H9 (cell line): ENCODE measurements around the gene TBC1D9B. TPM values are rescaled to one million over a fixed set of nuclear protein-coding genes. Genes with fewer than 3 reads are reported as not detected.

Experiments
- DNase-seq: peaks from one replicate; pipeline ENCODE4 v3.0.0-alpha.2; 2017
- H2AFZ ChIP-seq: one replicate; pipeline ENCODE4 v1.6.1; 2013; ENCODE audit warnings: mild to moderate bottlenecking, low read length, control low read depth, moderate library complexity
- H2AK5ac ChIP-seq: 2 replicates; pipeline ENCODE4 v1.6.1; 2013; ENCODE audit warnings: low read length, control low read depth, mixed read lengths; ENCODE audit not compliant: insufficient read length
- H2BK120ac ChIP-seq: one replicate; pipeline ENCODE4 v1.6.1; 2013; ENCODE audit warnings: low read depth, mild to moderate bottlenecking, low read length, control low read depth, inconsistent platforms; ENCODE audit not compliant: poor library complexity, severe bottlenecking
- H2BK12ac ChIP-seq: 2 replicates; pipeline ENCODE4 v1.6.1; 2013; ENCODE audit warnings: low read length, control low read depth, mixed read lengths, low read depth; ENCODE audit not compliant: insufficient read length
- H2BK15ac ChIP-seq: 2 replicates; pipeline ENCODE4 v1.6.1; 2013; ENCODE audit warnings: low read depth, low read length, control low read depth
- H2BK20ac ChIP-seq: one replicate; pipeline ENCODE4 v1.6.1; 2013; ENCODE audit warnings: low read depth, mild to moderate bottlenecking, low read length, control low read depth, inconsistent platforms; ENCODE audit not compliant: poor library complexity, severe bottlenecking
- H2BK5ac ChIP-seq: 2 replicates; pipeline ENCODE4 v1.6.1; 2013; ENCODE audit warnings: low read length, control low read depth, mixed read lengths; ENCODE audit not compliant: insufficient read length
- H3K14ac ChIP-seq: 2 replicates; pipeline ENCODE4 v1.6.1; 2013; ENCODE audit warnings: low read length, control low read depth; ENCODE audit not compliant: insufficient read depth
- H3K18ac ChIP-seq: 2 replicates; pipeline ENCODE4 v1.6.1; 2013; ENCODE audit warnings: low read depth, mild to moderate bottlenecking, mixed read lengths, low read length, control low read depth; ENCODE audit not compliant: insufficient read length
- H3K23ac ChIP-seq: 2 replicates; pipeline ENCODE4 v1.6.1; 2013; ENCODE audit warnings: low read length, control low read depth, mixed read lengths, low read depth; ENCODE audit not compliant: insufficient read length
- H3K23me2 ChIP-seq: 2 replicates; pipeline ENCODE4 v1.6.1; 2013; ENCODE audit warnings: low read depth, mild to moderate bottlenecking, mixed read lengths, low read length, control low read depth; ENCODE audit not compliant: insufficient read length, poor library complexity, severe bottlenecking
- H3K27ac ChIP-seq: 2 replicates; pipeline ENCODE4 v1.5.1; 2013; ENCODE audit warnings: low read length, control low read depth, mixed read lengths, low read depth; ENCODE audit not compliant: insufficient read length
- H3K27me3 ChIP-seq: 2 replicates; pipeline ENCODE4 v1.6.1; 2013; ENCODE audit warnings: low read length, control low read depth, inconsistent platforms; ENCODE audit not compliant: insufficient read depth
- H3K4ac ChIP-seq: 2 replicates; pipeline ENCODE4 v1.6.1; 2013; ENCODE audit warnings: low read depth, mild to moderate bottlenecking, control low read depth, inconsistent platforms, low read length, moderate library complexity
- H3K4me1 ChIP-seq: 2 replicates; pipeline ENCODE4 v1.6.1; 2013; ENCODE audit warnings: low read length, control low read depth, inconsistent platforms; ENCODE audit not compliant: insufficient read depth
- H3K4me2 ChIP-seq: 2 replicates; pipeline ENCODE4 v1.6.1; 2013; ENCODE audit warnings: low read length, control low read depth, mixed read lengths; ENCODE audit not compliant: insufficient read length, insufficient read depth
- H3K56ac ChIP-seq: 2 replicates; pipeline ENCODE4 v1.6.1; 2013; ENCODE audit warnings: low read depth, mild to moderate bottlenecking, mixed read lengths, low read length, control low read depth; ENCODE audit not compliant: insufficient read length
- H3K79me1 ChIP-seq: 2 replicates; pipeline ENCODE4 v1.6.1; 2013; ENCODE audit warnings: low read depth, mild to moderate bottlenecking, moderate library complexity, low read length, control low read depth, inconsistent platforms; ENCODE audit not compliant: insufficient read depth, poor library complexity, severe bottlenecking
- H3K79me2 ChIP-seq: 2 replicates; pipeline ENCODE4 v1.6.1; 2013; ENCODE audit warnings: low read length, control low read depth, inconsistent platforms; ENCODE audit not compliant: insufficient read depth
- H3K9ac ChIP-seq: 2 replicates; pipeline ENCODE4 v1.6.1; 2013; ENCODE audit warnings: low read length, control low read depth, mixed read lengths; ENCODE audit not compliant: insufficient read length; ENCODE audit errors: extremely low read depth
- H3K9me3 ChIP-seq: one replicate; pipeline ENCODE4 v1.6.1; 2013; ENCODE audit warnings: low read depth, low read length, inconsistent platforms; ENCODE audit not compliant: control insufficient read depth
- H3T11ph ChIP-seq: one replicate; pipeline ENCODE4 v1.6.1; 2013; ENCODE audit warnings: mild to moderate bottlenecking, low read length, control low read depth, inconsistent platforms
- H4K20me1 ChIP-seq: one replicate; pipeline ENCODE4 v1.6.1; 2013; ENCODE audit not compliant: control insufficient read depth, insufficient read length, insufficient read depth
- H4K5ac ChIP-seq: 2 replicates; pipeline ENCODE4 v1.6.1; 2013; ENCODE audit warnings: low read depth, mild to moderate bottlenecking, mixed read lengths, low read length, control low read depth; ENCODE audit not compliant: insufficient read length
- H4K8ac ChIP-seq: replicated peaks from 2 replicates; pipeline ENCODE4 v1.6.1; 2013; ENCODE audit warnings: low read length, control low read depth, mixed read lengths, low read depth; ENCODE audit not compliant: insufficient read length
- H4K91ac ChIP-seq: 2 replicates; pipeline ENCODE4 v1.6.1; 2013; ENCODE audit warnings: low read depth, mild to moderate bottlenecking, moderate library complexity, mixed read lengths, low read length, control low read depth; ENCODE audit not compliant: insufficient read length
- H3K27ac Mint-ChIP-seq, 3 experiments: 2 replicates in 2 of 3; 3 replicates in 1 of 3; pipeline ENCODE4 v1.8.0; 2020 to 2021; ENCODE audit warnings: mixed read lengths in 3 of 3, mild to moderate bottlenecking in 1 of 3, moderate library complexity in 1 of 3
- H3K27me3 Mint-ChIP-seq: 2 replicates; pipeline ENCODE4 v1.8.0; 2021; ENCODE audit warnings: low read depth, mild to moderate bottlenecking, moderate library complexity, mixed read lengths
- H3K36me3 Mint-ChIP-seq, 3 experiments: 2 replicates in 2 of 3; 3 replicates in 1 of 3; pipeline ENCODE4 v1.8.0; 2020 to 2021; ENCODE audit warnings: low read depth in 3 of 3, mixed read lengths in 3 of 3; ENCODE audit not compliant: insufficient read depth in 1 of 3
- H3K4me1 Mint-ChIP-seq, 2 experiments: 2 replicates each; pipeline ENCODE4 v1.8.0; 2020; ENCODE audit warnings: mixed read lengths in 2 of 2
- H3K4me3 Mint-ChIP-seq, 2 experiments: 2 replicates in 1 of 2; 3 replicates in 1 of 2; pipeline ENCODE4 v1.8.0; 2020 to 2021; ENCODE audit warnings: mild to moderate bottlenecking in 2 of 2, mixed read lengths in 2 of 2, moderate library complexity in 1 of 2
- H3K9me3 Mint-ChIP-seq, 2 experiments: 2 replicates in 1 of 2; 3 replicates in 1 of 2; pipeline ENCODE4 v1.8.0; 2020; ENCODE audit warnings: mild to moderate bottlenecking in 2 of 2, mixed read lengths in 2 of 2, moderate library complexity in 1 of 2
- WGBS: extraction: QIAGEN DNeasy Blood & Tissue Kit; methylation state at CpG from one replicate; pipeline ENCODE4 v1.1.7; 2013; ENCODE audit warnings: missing lambda C conversion rate, low lambda C conversion rate, mixed read lengths; ENCODE audit not compliant: insufficient read length; ENCODE audit errors: extremely low coverage; 5-methylcytosine and 5-hydroxymethylcytosine counted together
- total RNA-seq: library from RNA; stranded (reverse); gene quantifications from 2 replicates; pipeline ENCODE4 v1.2.1, GENCODE V29; 2021
- TF ChIP-seq, protein P1 (sequence below): fragments of 200-600 bp; sonication (generic); conservative IDR thresholded peaks from 3 replicates; pipeline ENCODE4 v1.8.0; 2021; ENCODE audit warnings: antibody characterized with exemption, mild to moderate bottlenecking

The TBC1D9B gene
- total RNA-seq, 1 experiment from 2014 or later, result 62.1 TPM

- Mint-ChIP-seq H3K4me3 (no peak overlapping the region), H3K27me3 (peaks cover 1% of the 10 kb centered on the region; the same call in 1 of the 2 replicates), H3K4me1 (no peaks in the 10 kb centered on the region), H3K9me3 (no peaks in the 10 kb centered on the region), H3K36me3 (peaks cover 8 to 37% (median 28%) of the 10 kb centered on the region in 3 experiments), H3K27ac (no peak overlapping the region)
- Histone ChIP-seq H4K8ac (no peak overlapping the region), H2BK120ac (no peak overlapping the region), H2BK12ac (no peak overlapping the region), H3K4me2 (no peak overlapping the region), H3K9ac (no peak overlapping the region), H3K4me1 (no peaks in the 10 kb centered on the region), H3K56ac (no peak overlapping the region), H3K79me1 (no peaks in the 10 kb centered on the region), H3K27ac (no peak overlapping the region), H3K23me2 (no peaks in the 10 kb centered on the region), H3K27me3 (no peaks in the 10 kb centered on the region), H2BK15ac (no peak overlapping the region), H2AK5ac (no peak overlapping the region), H3K23ac (no peak overlapping the region), H3K18ac (no peak overlapping the region), H2AFZ (no peak overlapping the region), H2BK20ac (no peak overlapping the region), H3K4ac (no peak overlapping the region), H3K79me2 (no peaks in the 10 kb centered on the region), H4K5ac (no peak overlapping the region), H3T11ph (no peak overlapping the region), H3K14ac (no peak overlapping the region), H3K9me3 (no peaks in the 10 kb centered on the region), H4K20me1 (no peaks in the 10 kb centered on the region), H2BK5ac (no peak overlapping the region), H4K91ac (no peak overlapping the region)
- no peak for DNase-seq
- TF ChIP-seq, protein P1, sequence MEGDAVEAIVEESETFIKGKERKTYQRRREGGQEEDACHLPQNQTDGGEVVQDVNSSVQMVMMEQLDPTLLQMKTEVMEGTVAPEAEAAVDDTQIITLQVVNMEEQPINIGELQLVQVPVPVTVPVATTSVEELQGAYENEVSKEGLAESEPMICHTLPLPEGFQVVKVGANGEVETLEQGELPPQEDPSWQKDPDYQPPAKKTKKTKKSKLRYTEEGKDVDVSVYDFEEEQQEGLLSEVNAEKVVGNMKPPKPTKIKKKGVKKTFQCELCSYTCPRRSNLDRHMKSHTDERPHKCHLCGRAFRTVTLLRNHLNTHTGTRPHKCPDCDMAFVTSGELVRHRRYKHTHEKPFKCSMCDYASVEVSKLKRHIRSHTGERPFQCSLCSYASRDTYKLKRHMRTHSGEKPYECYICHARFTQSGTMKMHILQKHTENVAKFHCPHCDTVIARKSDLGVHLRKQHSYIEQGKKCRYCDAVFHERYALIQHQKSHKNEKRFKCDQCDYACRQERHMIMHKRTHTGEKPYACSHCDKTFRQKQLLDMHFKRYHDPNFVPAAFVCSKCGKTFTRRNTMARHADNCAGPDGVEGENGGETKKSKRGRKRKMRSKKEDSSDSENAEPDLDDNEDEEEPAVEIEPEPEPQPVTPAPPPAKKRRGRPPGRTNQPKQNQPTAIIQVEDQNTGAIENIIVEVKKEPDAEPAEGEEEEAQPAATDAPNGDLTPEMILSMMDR, result no peak
- WGBS, result no CpG with 5 or more reads among the region's 3 CpGs
These were observed 31.1 kb downstream of the TBC1D9B start for GRCh38 chr5:179876610-179876952.
